Activated naive CD4-positive, alpha-beta T cell (primary cell): ENCODE results near the gene HCFC1.
A peak's percentile ranks its signal among the peaks of the same experiment; 100 is the strongest.

Experiments
- DNase-seq, 4 experiments: peaks; one replicate each; lab custom pipeline; 2025; lab: John Stamatoyannopoulos, UW

The HCFC1 gene

DNA sequence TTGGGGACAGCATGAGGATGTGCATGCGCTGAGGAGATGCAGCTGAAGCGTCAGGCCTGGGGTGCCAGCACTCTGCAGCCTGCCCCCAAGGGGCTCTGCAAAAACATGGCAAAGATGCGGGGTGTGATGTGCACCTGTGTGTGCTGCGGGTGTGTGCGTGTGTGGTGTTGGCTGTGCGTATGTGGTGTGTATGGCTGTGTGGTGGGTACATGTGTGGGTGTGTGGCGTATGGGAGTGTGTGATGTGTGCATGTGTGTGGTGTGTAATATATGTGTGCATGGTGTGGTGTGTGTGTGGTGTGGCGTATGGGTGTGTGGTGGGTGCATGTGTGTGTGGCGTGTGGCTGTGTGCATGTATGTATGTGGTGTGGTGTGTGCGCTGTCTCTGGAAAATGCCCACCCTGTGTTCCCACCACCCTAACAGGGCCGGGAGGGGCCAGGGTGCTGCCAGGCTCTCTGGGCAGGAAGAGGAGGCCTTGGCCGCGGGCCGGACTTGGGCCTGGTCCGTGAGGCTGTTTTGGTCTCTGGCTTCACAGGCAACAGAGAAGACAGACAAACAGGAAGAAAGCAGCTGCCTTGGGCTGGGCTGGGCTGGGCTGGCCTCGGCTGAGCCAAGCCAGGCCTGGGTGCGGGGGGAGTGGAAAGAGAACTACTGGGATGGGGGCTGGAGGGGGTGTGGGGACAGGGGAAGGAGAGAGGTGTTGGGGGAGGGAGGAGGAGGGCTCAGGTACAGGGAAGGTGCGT lies 68.2 kb downstream of the HCFC1 start:
- no peak for DNase-seq

DNA sequence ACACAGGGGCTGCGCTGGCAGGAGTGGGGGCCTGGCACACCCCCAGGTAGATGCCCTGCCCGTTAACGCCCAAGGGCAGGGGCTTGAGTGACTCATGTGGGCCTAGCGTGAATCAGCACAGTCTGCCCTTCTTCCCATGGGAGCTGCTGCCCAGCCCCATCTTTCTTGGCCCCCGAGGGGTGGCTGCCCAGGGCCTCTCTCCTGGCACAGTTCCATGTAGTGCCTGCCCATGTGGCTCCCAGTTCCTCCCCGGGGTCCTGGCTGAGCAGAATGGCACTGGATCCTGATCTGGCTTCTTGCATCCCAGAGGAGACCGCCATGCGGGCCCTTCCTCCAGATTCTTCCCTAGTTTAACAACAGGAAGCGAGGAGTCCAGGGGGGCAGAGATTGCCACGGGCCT lies 69.2 kb downstream of the HCFC1 start:
- no peak for DNase-seq

DNA sequence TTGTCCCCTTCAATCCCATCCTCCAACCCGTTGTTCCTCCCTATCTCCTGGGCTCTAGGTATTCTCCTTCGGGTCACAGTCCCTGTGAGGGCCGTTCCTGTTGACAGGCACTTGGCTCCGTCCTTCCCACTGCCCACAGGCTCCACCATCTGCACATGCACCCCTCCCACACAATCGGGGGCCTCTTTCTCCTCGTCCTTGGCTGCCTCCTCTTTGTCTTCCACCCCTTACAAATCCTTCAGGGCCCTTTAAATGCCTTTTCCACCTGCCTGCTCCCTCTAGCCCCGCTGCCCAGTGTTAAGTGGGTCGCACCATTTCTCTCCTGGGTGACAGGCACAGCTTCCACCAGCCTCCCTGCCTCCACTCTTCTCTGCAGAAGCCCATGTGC lies 69.9 kb downstream of the HCFC1 start:
- DNase-seq, result no peak

DNA sequence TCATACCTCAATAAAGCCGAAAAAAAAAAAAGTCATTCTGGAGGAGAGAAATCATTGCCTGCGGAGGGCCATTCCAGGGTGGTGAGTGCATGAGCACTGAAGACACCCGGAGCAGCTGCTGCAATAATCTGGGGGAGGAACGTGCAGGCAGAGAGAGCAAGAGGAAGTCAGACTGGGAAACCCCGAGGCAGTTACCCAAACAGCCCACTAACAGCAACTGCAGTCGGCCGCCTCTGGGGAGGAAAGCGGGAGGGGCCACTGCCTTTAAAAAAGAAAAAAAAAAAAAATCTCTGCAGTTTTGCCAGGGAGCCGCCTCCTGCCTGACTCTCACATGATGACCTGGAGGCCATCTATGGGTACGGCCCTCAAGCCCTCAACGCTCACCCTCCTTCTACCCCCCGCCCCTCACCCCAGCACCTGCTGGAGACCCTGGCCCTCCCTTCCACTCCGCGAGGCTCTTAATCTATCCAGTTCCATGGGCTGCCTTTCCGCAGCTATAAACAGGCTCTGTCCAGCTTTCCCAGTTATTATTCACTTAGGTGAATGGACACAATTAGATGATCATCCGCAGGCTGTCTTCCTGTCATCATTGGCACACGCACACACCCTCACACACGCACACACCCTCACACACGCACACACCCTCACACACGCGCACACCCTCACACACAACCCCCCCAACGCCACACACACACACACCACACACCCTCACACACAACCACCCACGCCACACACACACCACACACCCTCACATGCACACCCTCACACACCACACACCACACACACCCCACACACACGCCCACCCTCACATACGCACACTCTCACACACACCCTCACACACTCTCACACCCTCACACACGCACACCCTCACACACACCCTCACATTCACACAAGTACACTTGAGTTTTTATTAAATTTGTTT lies 70.5 kb downstream of the HCFC1 start:
- DNase-seq, result peak in 2 of 4 experiments; percentile 18 to 33

DNA sequence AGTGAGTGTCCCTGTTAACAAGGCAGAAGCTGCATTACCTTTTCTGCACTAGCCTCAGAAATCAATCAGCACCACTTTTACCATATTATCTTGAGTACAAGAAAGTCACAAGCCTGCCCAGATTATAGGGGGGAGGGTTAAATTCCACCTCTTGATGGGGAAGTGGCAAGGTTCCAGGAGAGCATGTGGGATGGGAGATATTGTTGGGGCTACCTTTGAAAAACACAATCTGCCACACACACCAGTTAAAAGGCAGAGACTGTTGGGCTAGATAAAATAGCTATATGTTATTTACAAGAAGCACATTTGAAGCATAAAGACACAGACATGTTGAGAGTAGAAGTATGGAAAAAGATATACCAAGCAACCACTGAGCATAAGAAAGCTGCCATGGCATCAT lies 73.7 kb downstream of the HCFC1 start:
- DNase-seq, result no peak
